Nephron progenitor cell (in vitro differentiated cells): ENCODE measurements around the gene TANK.
A peak's percentile ranks its signal among the peaks of the same experiment; 100 is the strongest.

Experiments
- DNase-seq: peaks from one replicate; pipeline ENCODE4 v3.0.0; 2021
- H3K27ac Mint-ChIP-seq: 2 replicates; pipeline ENCODE4 v1.8.0; 2021; ENCODE audit warnings: mild to moderate bottlenecking, moderate library complexity, mixed read lengths
- H3K27me3 Mint-ChIP-seq: 2 replicates; pipeline ENCODE4 v1.8.0; 2021; ENCODE audit warnings: mild to moderate bottlenecking, low read depth, mixed read lengths; ENCODE audit not compliant: poor library complexity
- H3K36me3 Mint-ChIP-seq: 2 replicates; pipeline ENCODE4 v1.8.0; 2021; ENCODE audit warnings: low read depth, mixed read lengths
- H3K4me1 Mint-ChIP-seq: 2 replicates; pipeline ENCODE4 v1.8.0; 2021; ENCODE audit warnings: mixed read lengths
- H3K4me3 Mint-ChIP-seq: 2 replicates; pipeline ENCODE4 v1.8.0; 2021; ENCODE audit warnings: mild to moderate bottlenecking, moderate library complexity, mixed read lengths
- H3K9me3 Mint-ChIP-seq: 2 replicates; pipeline ENCODE4 v1.8.0; 2021; ENCODE audit warnings: mild to moderate bottlenecking, moderate library complexity, mixed read lengths
- TF ChIP-seq, protein P1 (sequence below): fragments of 200-600 bp; sonication (generic); IDR thresholded peaks from 2 replicates; pipeline ENCODE4 v1.5.0; 2021; ENCODE audit warnings: antibody characterized with exemption

Gene TANK

DNA sequence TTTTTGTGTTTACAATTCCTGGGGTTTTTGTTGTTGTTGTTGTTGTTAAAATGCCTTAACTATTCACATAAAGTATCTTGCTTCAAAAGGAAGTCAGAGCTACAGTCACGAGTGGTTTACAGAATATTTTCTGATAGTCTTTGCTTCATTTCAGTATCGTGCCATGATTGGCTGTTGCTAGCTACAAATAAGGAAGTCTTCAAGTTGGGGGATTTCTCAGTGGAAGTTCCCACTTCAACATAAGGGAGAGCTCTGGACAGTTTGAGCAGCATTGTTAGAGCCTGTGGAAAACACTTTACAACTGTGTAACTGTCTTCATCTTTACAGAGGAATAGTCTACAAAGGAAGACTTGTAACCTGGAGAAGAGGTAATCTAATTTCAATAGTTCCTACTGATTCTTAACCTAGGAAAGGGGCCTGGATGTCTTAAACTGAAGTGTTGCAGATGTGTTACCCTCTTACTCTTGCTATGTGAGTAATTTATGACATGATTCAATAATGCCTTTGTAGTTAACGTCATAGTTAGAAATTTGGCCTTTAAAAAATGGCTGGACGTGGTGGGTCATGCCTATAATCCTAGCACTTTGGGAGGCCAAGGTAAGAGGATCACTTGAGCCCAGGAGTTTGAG is 23.4 kb upstream of the TANK start:
- Mint-ChIP-seq H3K27ac (peak overlapping the region; percentile 67), H3K4me3 (no peak overlapping the region), H3K27me3 (no peaks in the 10 kb centered on the region), H3K9me3 (peaks cover 3% of the 10 kb centered on the region), H3K4me1 (peaks cover 29% of the 10 kb centered on the region), H3K36me3 (no peaks in the 10 kb centered on the region)
- TF ChIP-seq, protein P1, sequence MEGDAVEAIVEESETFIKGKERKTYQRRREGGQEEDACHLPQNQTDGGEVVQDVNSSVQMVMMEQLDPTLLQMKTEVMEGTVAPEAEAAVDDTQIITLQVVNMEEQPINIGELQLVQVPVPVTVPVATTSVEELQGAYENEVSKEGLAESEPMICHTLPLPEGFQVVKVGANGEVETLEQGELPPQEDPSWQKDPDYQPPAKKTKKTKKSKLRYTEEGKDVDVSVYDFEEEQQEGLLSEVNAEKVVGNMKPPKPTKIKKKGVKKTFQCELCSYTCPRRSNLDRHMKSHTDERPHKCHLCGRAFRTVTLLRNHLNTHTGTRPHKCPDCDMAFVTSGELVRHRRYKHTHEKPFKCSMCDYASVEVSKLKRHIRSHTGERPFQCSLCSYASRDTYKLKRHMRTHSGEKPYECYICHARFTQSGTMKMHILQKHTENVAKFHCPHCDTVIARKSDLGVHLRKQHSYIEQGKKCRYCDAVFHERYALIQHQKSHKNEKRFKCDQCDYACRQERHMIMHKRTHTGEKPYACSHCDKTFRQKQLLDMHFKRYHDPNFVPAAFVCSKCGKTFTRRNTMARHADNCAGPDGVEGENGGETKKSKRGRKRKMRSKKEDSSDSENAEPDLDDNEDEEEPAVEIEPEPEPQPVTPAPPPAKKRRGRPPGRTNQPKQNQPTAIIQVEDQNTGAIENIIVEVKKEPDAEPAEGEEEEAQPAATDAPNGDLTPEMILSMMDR = no peak
- DNase-seq = no peak

DNA sequence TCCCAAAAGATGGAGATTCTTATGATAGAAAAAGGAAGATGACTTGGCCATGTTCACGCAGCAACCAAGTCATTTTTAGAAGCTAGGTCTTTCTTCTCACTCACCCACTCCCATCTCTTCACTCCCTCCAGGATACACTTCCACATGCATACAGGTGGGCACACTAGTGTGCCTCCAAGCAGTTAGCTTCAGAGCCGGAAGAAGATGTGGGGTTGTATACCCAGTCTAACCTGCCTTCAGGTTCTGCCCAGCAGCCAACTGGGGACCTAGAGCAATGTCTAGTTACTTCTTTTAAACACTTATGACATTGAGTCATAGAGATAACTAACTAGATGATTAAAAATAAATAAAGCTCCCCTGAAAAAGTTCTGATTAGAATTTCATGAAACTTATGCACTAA is 21.8 kb upstream of the TANK start:
- H3K9me3 Mint-ChIP-seq = peaks cover 10% of the 10 kb centered on the region
- no peak for DNase-seq
- H3K4me3 Mint-ChIP-seq = no peak overlapping the region
- no peaks in the 10 kb centered on the region for H3K36me3 Mint-ChIP-seq
- TF ChIP-seq, protein P1 = no peak
- peaks cover 29% of the 10 kb centered on the region for H3K4me1 Mint-ChIP-seq
- H3K27ac Mint-ChIP-seq = no peak overlapping the region
- H3K27me3 Mint-ChIP-seq = peaks cover 4% of the 10 kb centered on the region

DNA sequence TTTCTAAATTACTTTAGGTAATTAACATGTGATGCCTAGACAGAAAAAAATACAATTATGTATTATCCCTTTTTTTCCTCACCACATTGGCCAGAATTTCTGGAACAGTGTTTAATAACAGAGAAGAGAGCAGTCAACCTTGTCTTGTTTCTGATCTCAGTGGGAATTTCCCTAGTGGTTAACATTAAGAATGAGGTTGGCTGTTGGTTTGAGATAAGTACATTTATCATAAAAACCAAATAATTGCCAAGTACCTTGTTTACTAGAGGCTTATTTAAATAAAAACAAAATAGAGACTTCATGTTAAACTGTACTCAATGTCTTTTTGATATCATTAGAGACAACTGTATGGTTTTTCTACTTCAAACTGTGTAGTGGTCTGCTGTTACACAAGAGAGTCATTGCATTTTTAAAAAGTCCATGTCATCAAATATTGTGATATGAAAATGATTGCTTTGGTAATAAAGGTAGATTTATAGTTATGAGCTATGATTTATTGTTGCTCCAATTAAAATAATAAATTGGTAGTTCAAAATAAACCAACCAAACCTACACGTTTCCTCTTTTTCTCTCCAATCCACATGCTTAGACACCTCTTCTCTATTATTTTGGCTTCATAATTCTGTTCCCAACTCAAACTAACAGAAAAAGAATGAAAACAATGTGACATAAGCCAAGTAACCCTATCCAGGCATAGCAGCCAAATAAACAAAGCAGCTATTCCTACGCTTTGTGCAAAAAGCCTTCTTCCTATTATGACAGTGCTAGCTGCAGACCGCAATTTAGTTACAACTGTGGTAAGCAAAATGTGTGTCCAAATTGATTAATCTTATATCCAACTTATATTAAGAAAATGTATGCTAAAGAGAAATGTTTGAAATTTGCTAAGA is 20.9 kb upstream of the TANK start:
- DNase-seq = no peak
- Mint-ChIP-seq H3K4me1 (peaks cover 26% of the 10 kb centered on the region), H3K27me3 (peaks cover 4% of the 10 kb centered on the region), H3K27ac (no peak overlapping the region), H3K4me3 (no peak overlapping the region), H3K36me3 (no peaks in the 10 kb centered on the region), H3K9me3 (peaks cover 19% of the 10 kb centered on the region)
- TF ChIP-seq, protein P1 = no peak

DNA sequence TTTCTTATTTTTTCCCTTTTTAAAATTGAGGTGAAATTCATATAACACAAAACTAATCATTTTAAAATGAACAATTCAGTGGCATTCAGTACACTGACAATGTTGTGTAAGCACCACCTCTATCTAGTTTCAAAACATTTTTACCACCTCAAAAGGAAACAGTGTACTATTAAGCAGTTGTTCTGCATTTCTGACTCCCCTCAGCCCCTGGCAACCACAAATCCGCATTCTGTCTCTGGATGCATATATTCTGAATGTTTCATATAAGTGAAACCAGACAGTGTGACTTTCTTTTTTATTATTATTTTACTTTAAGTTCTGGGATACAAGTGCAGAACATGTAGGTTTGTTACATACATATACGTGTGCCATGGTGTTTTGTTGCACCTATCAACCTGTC is 19.2 kb upstream of the TANK start:
- H3K36me3 Mint-ChIP-seq = no peaks in the 10 kb centered on the region
- DNase-seq = no peak
- H3K27me3 Mint-ChIP-seq = peaks cover 4% of the 10 kb centered on the region
- TF ChIP-seq, protein P1 = no peak
- no peak overlapping the region for H3K27ac Mint-ChIP-seq
- peaks cover 9% of the 10 kb centered on the region for H3K4me1 Mint-ChIP-seq
- H3K9me3 Mint-ChIP-seq = peaks cover 33% of the 10 kb centered on the region
- H3K4me3 Mint-ChIP-seq = no peak overlapping the region

DNA sequence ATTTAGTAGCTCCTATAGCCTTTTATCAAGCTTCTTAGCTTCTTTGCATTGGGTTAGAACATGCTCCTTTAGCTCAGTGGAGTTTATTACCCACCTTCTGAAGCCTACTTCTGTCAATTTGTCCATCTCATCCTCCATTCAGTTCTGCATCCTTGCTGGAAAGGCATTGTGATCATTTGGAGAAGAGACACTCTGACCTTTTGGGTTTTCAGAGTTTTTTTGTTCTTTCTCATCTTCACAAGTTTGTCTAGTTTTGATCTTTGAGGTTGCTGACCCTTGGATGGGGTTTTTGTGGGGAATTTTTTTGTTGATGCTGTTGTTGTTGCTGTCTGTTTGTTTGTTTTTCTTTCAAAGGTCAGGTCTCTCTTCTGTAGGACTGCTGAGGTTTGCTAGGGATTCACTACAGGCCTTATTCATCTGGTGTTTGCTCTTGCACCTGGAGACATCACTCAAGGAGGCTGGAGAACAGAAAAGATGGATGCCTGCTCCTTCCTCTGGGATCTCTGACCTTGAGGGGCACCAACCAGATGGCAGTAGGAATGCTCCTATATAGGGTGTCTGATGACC is 13.9 kb upstream of the TANK start:
- TF ChIP-seq, protein P1 = no peak
- H3K27ac Mint-ChIP-seq = no peak overlapping the region
- H3K4me3 Mint-ChIP-seq = no peak overlapping the region
- peaks cover 7% of the 10 kb centered on the region for H3K27me3 Mint-ChIP-seq
- no peaks in the 10 kb centered on the region for H3K4me1 Mint-ChIP-seq
- H3K9me3 Mint-ChIP-seq = peaks cover 77% of the 10 kb centered on the region
- DNase-seq = no peak
- no peaks in the 10 kb centered on the region for H3K36me3 Mint-ChIP-seq
